ENCODE data around the gene TEX38.
A peak's percentile ranks its signal among the peaks of the same experiment; 100 is the strongest.
"Not testable (repeated sequence)": the region's sequence is repeated elsewhere in the genome, so short reads cannot be mapped to it uniquely, and the experiment has no call there.

Gene TEX38

DNA sequence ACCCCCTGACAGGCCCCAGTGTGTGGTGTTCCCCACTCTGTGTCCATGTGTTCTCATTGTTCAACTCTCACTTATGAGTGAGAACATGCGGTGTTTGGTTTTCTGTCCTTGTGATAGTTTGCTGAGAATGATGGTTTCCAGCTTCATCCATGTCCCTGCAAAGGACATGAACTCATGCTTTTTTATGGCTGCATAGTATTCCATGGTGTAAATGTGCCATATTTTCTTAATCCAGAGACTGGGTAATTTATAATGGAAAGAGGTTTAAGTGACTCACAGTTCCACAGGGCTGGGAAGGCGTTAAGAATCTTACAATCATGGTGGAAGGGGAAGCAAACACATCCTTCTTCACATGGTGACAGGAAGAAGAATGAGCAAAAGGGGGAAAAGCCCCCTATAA lies 17.0 kb upstream of the TEX38 start:
- not testable (repeated sequence) for DNase-seq (ENCODE audit: low spot score); FAIRE-seq

DNA sequence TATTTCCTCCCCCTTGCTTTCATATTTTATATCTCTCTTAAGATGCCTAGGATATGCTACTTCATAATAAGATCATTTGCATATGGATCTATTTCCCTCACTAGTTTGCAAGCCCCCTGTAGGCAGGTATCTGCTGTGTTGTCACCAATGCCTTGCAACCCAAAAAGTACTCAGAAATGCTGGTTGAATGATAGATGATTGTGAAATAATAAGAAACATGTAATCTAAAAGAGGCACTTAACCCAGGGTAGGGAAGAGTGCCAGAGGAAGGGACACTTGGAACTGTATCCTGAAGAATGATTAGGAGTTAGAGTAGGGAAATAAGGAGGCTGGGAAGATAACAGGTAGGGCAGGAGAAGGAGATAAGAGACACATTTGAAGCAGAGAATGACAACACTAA lies 15.8 kb upstream of the TEX38 start:
- DNase-seq (ENCODE audit: low spot score) (no peak), FAIRE-seq (no peak)

DNA sequence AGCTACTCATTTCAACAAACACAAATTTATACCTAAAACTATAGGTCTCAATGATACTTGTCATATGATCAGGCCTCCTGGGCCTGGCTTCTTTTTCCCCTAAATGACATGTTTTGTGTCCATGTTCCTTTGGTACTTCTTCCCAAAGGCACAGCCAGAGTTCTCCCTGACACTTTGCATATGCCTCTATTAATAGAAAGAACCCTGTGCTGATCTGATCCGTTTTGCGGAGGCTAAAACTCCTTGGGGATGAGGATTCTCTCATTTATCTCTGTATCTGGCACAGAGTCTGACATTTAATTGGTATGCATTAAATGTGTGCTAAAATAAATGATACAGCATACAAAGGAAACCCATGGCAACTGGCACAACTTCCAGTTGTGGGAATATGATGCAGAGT lies 15.0 kb upstream of the TEX38 start:
- FAIRE-seq (no peak), DNase-seq (ENCODE audit: low spot score) (no peak)

DNA sequence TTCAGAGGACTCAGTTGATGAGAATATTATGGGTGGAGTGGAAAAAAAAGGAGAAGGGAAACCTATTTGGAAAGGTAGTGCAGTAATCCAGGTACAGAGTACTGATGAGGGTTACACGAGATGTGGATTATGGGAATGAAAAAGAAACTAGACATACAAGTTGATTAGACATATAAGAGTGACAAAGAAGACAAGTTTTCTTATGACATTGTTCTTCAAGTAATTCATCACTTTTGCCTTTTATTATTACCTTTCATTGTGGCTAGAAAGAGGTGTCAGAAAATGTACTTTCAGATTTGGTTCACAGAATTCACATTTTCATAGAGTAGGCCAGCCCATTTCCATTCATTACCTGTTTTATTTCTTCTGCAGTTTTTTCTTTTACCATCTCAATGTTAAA lies 13.9 kb upstream of the TEX38 start:
- no peak for DNase-seq (ENCODE audit: low spot score)
- no peak for FAIRE-seq

GRCh38 chr1:46659307-46659870 lies 12.3 kb upstream of the TEX38 start:
- no peak for DNase-seq (ENCODE audit: low spot score)
- FAIRE-seq, result no peak

DNA sequence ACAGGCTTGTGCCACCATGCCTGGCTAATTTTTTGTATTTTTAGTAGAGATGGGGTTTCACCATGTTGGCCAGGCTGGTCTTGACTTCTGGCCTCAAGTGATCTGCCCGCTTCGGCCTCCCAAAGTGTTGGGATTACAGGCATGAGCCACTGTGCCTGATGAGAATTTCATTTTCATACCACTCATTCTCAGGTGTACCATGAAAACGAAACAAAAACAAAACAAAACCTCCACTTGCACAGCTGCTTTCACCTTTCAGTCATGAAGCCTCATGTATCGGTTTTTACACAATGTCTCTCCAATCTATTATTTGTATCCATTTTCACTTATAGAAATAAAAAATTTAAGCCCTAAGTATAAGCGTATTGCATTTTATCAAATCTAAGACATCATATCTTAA lies 11.5 kb upstream of the TEX38 start:
- not testable (repeated sequence) for FAIRE-seq; DNase-seq (ENCODE audit: low spot score)

GRCh38 chr1:46662919-46663318 lies 8.7 kb upstream of the TEX38 start:
- DNase-seq (ENCODE audit: low spot score); FAIRE-seq: not testable (repeated sequence)

DNA sequence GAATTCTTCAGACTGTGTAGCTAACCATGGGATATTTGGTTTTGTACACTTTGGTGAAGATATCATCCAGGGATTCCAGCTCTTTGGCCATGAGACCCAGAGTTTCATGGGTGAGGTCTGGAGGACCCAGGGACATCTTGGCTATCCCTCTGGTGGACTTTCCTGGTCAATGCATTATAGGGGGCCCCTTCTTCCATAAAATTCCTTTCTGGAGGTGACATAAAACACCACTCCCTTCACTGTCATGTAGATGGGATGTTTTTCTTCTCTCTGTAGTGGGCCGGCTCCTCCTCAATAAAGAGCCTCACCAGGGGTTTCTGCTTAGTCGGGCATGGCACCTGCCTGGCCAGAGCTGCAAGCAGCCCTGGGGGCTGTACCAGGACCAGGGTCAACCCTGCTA lies 5.7 kb upstream of the TEX38 start:
- FAIRE-seq, result no peak

GRCh38 chr1:46667782-46668760 lies 3.6 kb upstream of the TEX38 start, which contains the start of gene ATPAF1:
TSS of gene ATPAF1 (minus strand) at chr1:46668364. CDS start at chr1:46668322, 42 bp downstream.
- DNase-seq (ENCODE audit: low spot score) (peak; percentile 89), FAIRE-seq (peak; percentile 82)

More for the DNA sequence above, 5.7 kb upstream of the TEX38 start:
- no peak for DNase-seq (ENCODE audit: low spot score)

GRCh38 chr1:46670134-46670533 lies 1.5 kb upstream of the TEX38 start:
- no peak for FAIRE-seq
- DNase-seq (ENCODE audit: low spot score), result no peak

- FAIRE-seq (no peak), DNase-seq (ENCODE audit: low spot score) (no peak)
These were observed 1.0 kb downstream of the TEX38 start for GRCh38 chr1:46672696-46673095.

- no peak for DNase-seq (ENCODE audit: low spot score)
- no peak for FAIRE-seq
These were observed 2.1 kb downstream of the TEX38 start for GRCh38 chr1:46673749-46674182.

DNA sequence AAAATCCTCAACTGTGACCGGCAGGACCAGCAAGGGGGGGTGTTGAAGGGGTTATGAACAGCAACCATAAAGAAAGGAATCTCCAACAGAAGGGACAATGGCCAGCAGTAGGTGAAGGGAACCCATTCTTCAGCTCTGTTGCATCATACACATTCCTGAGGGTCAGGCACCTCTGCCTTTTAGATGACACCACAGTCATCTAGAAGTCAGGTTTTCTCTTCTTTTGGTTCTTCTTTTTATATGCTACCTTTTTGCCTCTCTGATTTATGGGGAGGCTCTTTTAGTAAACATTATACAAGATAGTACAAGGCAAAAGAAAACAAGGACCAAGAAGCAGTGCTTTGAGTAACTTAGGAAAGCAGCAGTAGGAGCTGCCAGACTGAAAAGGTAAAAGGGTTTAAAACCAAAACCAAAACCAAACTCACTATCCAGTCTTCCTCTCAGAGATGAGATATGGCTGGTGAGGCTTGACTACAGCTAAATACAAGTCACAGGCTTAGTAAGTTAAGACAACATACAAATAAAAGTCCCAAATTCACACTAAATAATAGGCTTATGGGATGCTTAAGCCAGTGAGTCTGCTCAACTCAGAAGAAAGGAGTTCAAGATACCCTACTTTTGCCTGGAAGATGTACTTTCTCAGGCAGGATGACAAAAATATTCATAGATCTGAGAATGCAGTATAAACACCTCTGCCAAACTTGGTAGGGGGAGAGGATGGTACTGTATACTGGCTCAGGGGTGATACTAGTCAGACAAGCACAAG lies 4.1 kb downstream of the TEX38 start:
- no peak for FAIRE-seq
- DNase-seq (ENCODE audit: low spot score), result no peak

DNA sequence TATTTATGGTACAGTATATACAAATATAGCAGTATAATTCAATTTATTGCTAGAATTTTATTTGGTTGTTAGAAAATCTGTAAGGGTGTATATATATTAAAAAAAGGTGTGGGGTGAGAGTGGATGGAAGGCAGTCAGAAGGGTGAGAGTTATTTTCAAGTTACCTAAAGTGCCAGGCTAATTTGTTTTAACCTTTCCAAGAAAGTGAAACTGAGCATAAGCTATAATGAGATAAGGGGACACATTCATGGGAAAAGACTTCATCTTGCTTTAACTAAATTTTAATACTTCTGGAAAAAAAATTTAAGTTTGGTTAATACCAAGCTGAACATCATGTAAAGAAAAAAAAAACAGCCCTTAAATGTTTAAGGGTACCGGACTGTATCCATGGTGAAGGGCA lies 4.9 kb downstream of the TEX38 start:
- FAIRE-seq, result no peak
- no peak for DNase-seq (ENCODE audit: low spot score)

GRCh38 chr1:46677339-46677738 lies 5.7 kb downstream of the TEX38 start:
- FAIRE-seq (no peak), DNase-seq (ENCODE audit: low spot score) (no peak)

- FAIRE-seq, result no peak
- DNase-seq (ENCODE audit: low spot score), result no peak
These were observed 8.3 kb downstream of the TEX38 start for GRCh38 chr1:46679789-46680573.

- no peak for DNase-seq (ENCODE audit: low spot score)
- FAIRE-seq, result no peak
These were observed 9.8 kb downstream of the TEX38 start for GRCh38 chr1:46681333-46682034.

GRCh38 chr1:46682064-46682463 lies 10.4 kb downstream of the TEX38 start:
- FAIRE-seq (no peak), DNase-seq (ENCODE audit: low spot score) (no peak)

GRCh38 chr1:46684670-46685069 lies 13.0 kb downstream of the TEX38 start:
- no peak for DNase-seq (ENCODE audit: low spot score)
- FAIRE-seq, result no peak

DNA sequence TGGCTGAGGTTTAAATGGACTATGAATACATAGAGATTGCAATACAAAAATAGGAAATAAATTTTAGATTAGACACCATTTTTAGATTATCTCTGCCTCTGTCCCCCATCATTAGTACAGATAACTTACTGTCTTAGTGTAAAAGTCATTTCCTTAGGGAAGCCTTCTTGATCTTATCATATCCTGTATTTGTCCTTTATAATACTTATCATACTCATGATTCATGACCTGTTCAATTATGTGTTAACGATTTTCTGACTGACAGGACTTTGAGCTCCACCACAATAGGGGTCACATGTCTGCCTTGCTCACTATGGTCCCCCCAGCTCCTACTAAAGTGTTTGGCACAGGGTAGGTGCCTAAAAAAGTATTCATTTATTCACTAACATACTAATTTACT lies 14.6 kb downstream of the TEX38 start:
- DNase-seq (ENCODE audit: low spot score) (no peak), FAIRE-seq (no peak)
